Neural cell (in vitro differentiated cells): ENCODE results near the gene RUNX1. TPM values are rescaled to one million over a fixed set of nuclear protein-coding genes. Genes with fewer than 3 reads are reported as not detected.

Source experiments
- H2AFZ ChIP-seq: fragments of 200-600, 300-800 bp; sonication (generic), shearing (Covaris generic); 2 replicates; pipeline ENCODE4 v1.6.0; 2014; ENCODE audit warnings: low read depth, mild to moderate bottlenecking, antibody characterized with exemption, low read length, moderate library complexity
- H3F3A ChIP-seq: fragments of 200-600 bp; shearing (Covaris generic); 2 replicates; pipeline ENCODE4 v1.6.1; 2016; ENCODE audit warnings: mild to moderate bottlenecking, moderate library complexity, mixed read lengths, antibody characterized with exemption, low read length; ENCODE audit not compliant: insufficient read depth, poor library complexity, severe bottlenecking
- H3K27ac ChIP-seq: fragments of 200-600, 300-800 bp; sonication (generic), shearing (Covaris generic); 2 replicates; pipeline ENCODE4 v1.5.1; 2014; ENCODE audit warnings: mild to moderate bottlenecking, low read length, moderate library complexity
- H3K27me3 ChIP-seq: fragments of 300-800, 200-600 bp; sonication (generic), shearing (Covaris generic); 2 replicates; pipeline ENCODE4 v1.6.0; 2014; ENCODE audit warnings: mild to moderate bottlenecking, low read depth, low read length, moderate library complexity; ENCODE audit not compliant: insufficient read depth
- H3K36me3 ChIP-seq: fragments of 300-800, 200-600 bp; sonication (generic), shearing (Covaris generic); 2 replicates; pipeline ENCODE4 v1.5.1; 2014; ENCODE audit warnings: mild to moderate bottlenecking, antibody characterized with exemption, low read length, moderate library complexity; ENCODE audit not compliant: insufficient read depth
- H3K4me2 ChIP-seq: fragments of 300-800, 200-600 bp; sonication (generic), shearing (Covaris generic); 2 replicates; pipeline ENCODE4 v1.6.0; 2014; ENCODE audit warnings: mild to moderate bottlenecking, low read length
- H3K4me3 ChIP-seq: fragments of 300-800, 200-600 bp; sonication (generic), shearing (Covaris generic); 2 replicates; pipeline ENCODE4 v1.5.1; 2014; ENCODE audit warnings: mild to moderate bottlenecking, low read length, moderate library complexity
- H3K79me2 ChIP-seq: fragments of 200-600 bp; shearing (Covaris generic); replicated peaks from 2 replicates; pipeline ENCODE4 v1.6.0; 2014; ENCODE audit warnings: mild to moderate bottlenecking, low read length, moderate library complexity; ENCODE audit not compliant: insufficient read depth
- H3K9ac ChIP-seq: fragments of 300-800, 200-600 bp; sonication (generic), shearing (Covaris generic); 2 replicates; pipeline ENCODE4 v1.6.1; 2016; ENCODE audit warnings: mild to moderate bottlenecking, low read length, mixed read lengths
- H3K9me2 ChIP-seq: fragments of 200-600 bp; shearing (Covaris generic); 2 replicates; pipeline ENCODE4 v1.6.1; 2016; ENCODE audit warnings: mild to moderate bottlenecking, low read length, mixed read lengths; ENCODE audit not compliant: insufficient read depth
- H3K9me3 ChIP-seq: fragments of 200-600, 300-800 bp; sonication (generic), shearing (Covaris generic); 2 replicates; pipeline ENCODE4 v1.6.1; 2016; ENCODE audit warnings: mild to moderate bottlenecking, mixed run types, low read length, moderate library complexity, mixed read lengths
- H4K20me1 ChIP-seq: fragments of 200-600 bp; shearing (Covaris generic); 2 replicates; pipeline ENCODE4 v1.6.1; 2016; ENCODE audit warnings: mild to moderate bottlenecking, mixed run types; ENCODE audit not compliant: insufficient read depth
- CTCF ChIP-seq: fragments of 450-650 bp; IDR thresholded peaks from 2 replicates; pipeline ENCODE4 v1.5.1; 2014; ENCODE audit warnings: antibody characterized with exemption, mild to moderate bottlenecking, moderate library complexity; ENCODE audit not compliant: poor library complexity, severe bottlenecking
- EP300 ChIP-seq: fragments of 450-650 bp; conservative IDR thresholded peaks from 2 replicates; pipeline ENCODE4 v1.6.1; 2014; ENCODE audit warnings: antibody characterized with exemption, mild to moderate bottlenecking, moderate library complexity; ENCODE audit not compliant: poor library complexity, severe bottlenecking
- EZH2 ChIP-seq: fragments of 200-600, 300-800 bp; shearing (Covaris generic), sonication (generic); IDR thresholded peaks from 2 replicates; pipeline ENCODE4 v1.6.1; 2014; ENCODE audit warnings: antibody characterized with exemption, low read length, borderline replicate concordance, mild to moderate bottlenecking; ENCODE audit not compliant: insufficient read depth, poor library complexity, severe bottlenecking
- MXI1 ChIP-seq: fragments of 450-650 bp; conservative IDR thresholded peaks from 2 replicates; pipeline ENCODE4 v1.6.1; 2014; ENCODE audit warnings: antibody characterized with exemption, mild to moderate bottlenecking; ENCODE audit not compliant: poor library complexity, severe bottlenecking
- POLR2AphosphoS5 ChIP-seq: IDR thresholded peaks from 2 replicates; pipeline ENCODE4 v1.6.1; 2012
- RAD21 ChIP-seq: fragments of 450-650 bp; conservative IDR thresholded peaks from 2 replicates; pipeline ENCODE4 v1.6.1; 2014; ENCODE audit warnings: antibody characterized with exemption, mild to moderate bottlenecking, moderate library complexity
- SMC3 ChIP-seq: fragments of 450-650 bp; conservative IDR thresholded peaks from 2 replicates; pipeline ENCODE4 v1.6.1; 2014; ENCODE audit warnings: antibody characterized with exemption, mild to moderate bottlenecking, moderate library complexity; ENCODE audit not compliant: poor library complexity
- TAF1 ChIP-seq: IDR thresholded peaks from 2 replicates; pipeline ENCODE4 v1.6.1; 2012; ENCODE audit warnings: low read depth
- polyA plus RNA-seq: library from polyadenylated mRNA; depleted of rRNA; stranded (reverse); fragments of >200 nt; gene quantifications from 2 replicates; pipeline ENCODE4 v1.2.3, GENCODE V29; 2014
- TF ChIP-seq, protein P1 (sequence below): IDR thresholded peaks from 2 replicates; pipeline ENCODE4 v1.6.1; 2012; ENCODE audit warnings: borderline replicate concordance

RUNX1 gene
- polyA plus RNA-seq, 1 donor from 2014 or later = not detected

GRCh38 chr21:34764715-34765284 lies 284.3 kb downstream of the RUNX1 start:
- H3K9me3 ChIP-seq = no peaks in the 10 kb centered on the region
- TF ChIP-seq, protein P1, sequence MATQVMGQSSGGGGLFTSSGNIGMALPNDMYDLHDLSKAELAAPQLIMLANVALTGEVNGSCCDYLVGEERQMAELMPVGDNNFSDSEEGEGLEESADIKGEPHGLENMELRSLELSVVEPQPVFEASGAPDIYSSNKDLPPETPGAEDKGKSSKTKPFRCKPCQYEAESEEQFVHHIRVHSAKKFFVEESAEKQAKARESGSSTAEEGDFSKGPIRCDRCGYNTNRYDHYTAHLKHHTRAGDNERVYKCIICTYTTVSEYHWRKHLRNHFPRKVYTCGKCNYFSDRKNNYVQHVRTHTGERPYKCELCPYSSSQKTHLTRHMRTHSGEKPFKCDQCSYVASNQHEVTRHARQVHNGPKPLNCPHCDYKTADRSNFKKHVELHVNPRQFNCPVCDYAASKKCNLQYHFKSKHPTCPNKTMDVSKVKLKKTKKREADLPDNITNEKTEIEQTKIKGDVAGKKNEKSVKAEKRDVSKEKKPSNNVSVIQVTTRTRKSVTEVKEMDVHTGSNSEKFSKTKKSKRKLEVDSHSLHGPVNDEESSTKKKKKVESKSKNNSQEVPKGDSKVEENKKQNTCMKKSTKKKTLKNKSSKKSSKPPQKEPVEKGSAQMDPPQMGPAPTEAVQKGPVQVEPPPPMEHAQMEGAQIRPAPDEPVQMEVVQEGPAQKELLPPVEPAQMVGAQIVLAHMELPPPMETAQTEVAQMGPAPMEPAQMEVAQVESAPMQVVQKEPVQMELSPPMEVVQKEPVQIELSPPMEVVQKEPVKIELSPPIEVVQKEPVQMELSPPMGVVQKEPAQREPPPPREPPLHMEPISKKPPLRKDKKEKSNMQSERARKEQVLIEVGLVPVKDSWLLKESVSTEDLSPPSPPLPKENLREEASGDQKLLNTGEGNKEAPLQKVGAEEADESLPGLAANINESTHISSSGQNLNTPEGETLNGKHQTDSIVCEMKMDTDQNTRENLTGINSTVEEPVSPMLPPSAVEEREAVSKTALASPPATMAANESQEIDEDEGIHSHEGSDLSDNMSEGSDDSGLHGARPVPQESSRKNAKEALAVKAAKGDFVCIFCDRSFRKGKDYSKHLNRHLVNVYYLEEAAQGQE = no peak
- TF ChIP-seq MXI1 (no peak), SMC3 (no peak), CTCF (no peak), POLR2AphosphoS5 (no peak), RAD21 (no peak), EZH2 (no peak), EP300 (no peak), TAF1 (no peak)
- H3F3A ChIP-seq = no peaks in the 10 kb centered on the region
- H2AFZ ChIP-seq = no peak overlapping the region
- H3K27ac ChIP-seq = no peak overlapping the region
- no peaks in the 10 kb centered on the region for H3K9me2 ChIP-seq
- no peaks in the 10 kb centered on the region for H3K27me3 ChIP-seq
- H4K20me1 ChIP-seq = no peaks in the 10 kb centered on the region
- no peak overlapping the region for H3K9ac ChIP-seq
- no peaks in the 10 kb centered on the region for H3K36me3 ChIP-seq
- H3K79me2 ChIP-seq = no peaks in the 10 kb centered on the region
- no peak overlapping the region for H3K4me3 ChIP-seq
- no peak overlapping the region for H3K4me2 ChIP-seq

DNA sequence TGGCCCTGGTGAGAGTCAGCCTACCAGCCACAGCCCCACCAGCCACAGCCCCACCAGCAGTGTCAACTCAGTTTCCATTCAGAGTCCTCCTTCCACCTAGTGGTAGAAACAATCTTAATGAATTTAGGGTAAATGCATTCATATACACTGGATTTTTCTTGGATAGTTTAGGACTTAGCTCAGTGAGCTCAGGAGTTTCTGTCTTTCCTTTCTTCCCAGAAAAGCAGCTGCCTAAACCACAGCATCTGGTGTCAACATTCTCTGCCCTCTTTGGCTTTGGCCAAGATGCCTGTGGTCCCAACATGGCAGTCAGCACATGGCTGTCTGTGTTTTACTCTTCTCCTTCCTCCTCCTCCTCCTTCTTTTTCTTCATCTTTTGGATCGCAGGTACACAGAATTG lies 286.3 kb downstream of the RUNX1 start:
- TF ChIP-seq TAF1 = no peak
- TF ChIP-seq, protein P1 = no peak
- no peak for TF ChIP-seq EZH2
- Histone ChIP-seq H3K27ac (no peak overlapping the region), H3K9ac (no peak overlapping the region), H3K4me2 (no peak overlapping the region), H3F3A (no peaks in the 10 kb centered on the region), H2AFZ (no peak overlapping the region), H3K9me2 (no peaks in the 10 kb centered on the region), H3K79me2 (no peaks in the 10 kb centered on the region), H3K36me3 (no peaks in the 10 kb centered on the region), H4K20me1 (no peaks in the 10 kb centered on the region), H3K4me3 (no peak overlapping the region), H3K9me3 (no peaks in the 10 kb centered on the region), H3K27me3 (no peaks in the 10 kb centered on the region)
